Upper lobe of left lung (tissue), 4 donors: ENCODE measurements around the gene DGCR6.
"Not testable (repeated sequence)": the region's sequence is repeated elsewhere in the genome, so short reads cannot be mapped to it uniquely, and the experiment has no call there.

ENCODE experiments used
- EP300 ChIP-seq, 4 donors: sonication (generic); formaldehyde crosslinking; IDR thresholded peaks; one replicate each; pipeline ENCODE4 v1.5.1; 2017; ENCODE audit warnings: antibody characterized with exemption in 4 of 4, control low read depth in 2 of 4
- POLR2A ChIP-seq, 4 donors: fragments of 450-650 bp; IDR thresholded peaks; one replicate each; pipeline ENCODE4 v1.5.1; 2016 to 2017; ENCODE audit warnings: antibody characterized with exemption in 4 of 4, mild to moderate bottlenecking in 2 of 4
- TF ChIP-seq, protein P1 (sequence below), 6 experiments: fragments of 450-650 bp in 4 of 6; fragments of 200-600 bp in 2 of 6; sonication (generic) in 2 of 6; IDR thresholded peaks; one replicate each; pipeline ENCODE4 v1.5.1; 2016 to 2019; ENCODE audit warnings: antibody characterized with exemption in 6 of 6

DNA sequence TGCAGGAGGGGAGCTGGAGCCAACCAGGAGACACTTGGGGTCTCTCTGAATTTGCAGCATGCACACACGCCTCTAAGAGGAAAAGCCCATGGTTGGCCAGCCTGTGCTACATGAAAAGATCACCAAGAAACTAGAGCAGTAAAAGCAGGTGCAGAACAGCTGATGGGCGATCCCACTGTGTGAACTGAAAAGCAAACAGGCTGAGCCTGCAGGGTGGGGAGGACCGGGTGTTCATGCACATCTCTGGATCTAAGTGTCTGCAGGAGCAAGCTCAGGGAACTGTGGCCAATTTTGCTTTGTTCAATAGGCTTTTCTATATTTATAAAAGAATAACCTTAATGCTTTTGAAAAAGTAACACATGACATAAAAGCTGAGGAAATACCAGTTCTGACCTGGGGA is 11.7 kb downstream of the DGCR6 start:
- TF ChIP-seq, protein P1, sequence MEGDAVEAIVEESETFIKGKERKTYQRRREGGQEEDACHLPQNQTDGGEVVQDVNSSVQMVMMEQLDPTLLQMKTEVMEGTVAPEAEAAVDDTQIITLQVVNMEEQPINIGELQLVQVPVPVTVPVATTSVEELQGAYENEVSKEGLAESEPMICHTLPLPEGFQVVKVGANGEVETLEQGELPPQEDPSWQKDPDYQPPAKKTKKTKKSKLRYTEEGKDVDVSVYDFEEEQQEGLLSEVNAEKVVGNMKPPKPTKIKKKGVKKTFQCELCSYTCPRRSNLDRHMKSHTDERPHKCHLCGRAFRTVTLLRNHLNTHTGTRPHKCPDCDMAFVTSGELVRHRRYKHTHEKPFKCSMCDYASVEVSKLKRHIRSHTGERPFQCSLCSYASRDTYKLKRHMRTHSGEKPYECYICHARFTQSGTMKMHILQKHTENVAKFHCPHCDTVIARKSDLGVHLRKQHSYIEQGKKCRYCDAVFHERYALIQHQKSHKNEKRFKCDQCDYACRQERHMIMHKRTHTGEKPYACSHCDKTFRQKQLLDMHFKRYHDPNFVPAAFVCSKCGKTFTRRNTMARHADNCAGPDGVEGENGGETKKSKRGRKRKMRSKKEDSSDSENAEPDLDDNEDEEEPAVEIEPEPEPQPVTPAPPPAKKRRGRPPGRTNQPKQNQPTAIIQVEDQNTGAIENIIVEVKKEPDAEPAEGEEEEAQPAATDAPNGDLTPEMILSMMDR (IDR thresholded peaks at IDR 0.05), result not testable (repeated sequence)
- not testable (repeated sequence) for TF ChIP-seq POLR2A, EP300 (IDR thresholded peaks at IDR 0.05)
